SU-DHL-6 (cell line): Measurements from ENCODE around the gene CTSZ.

ENCODE experiments used
- EZH2phosphoT487 ChIP-seq: fragments of 200-600 bp; sonication (generic), shearing (Covaris generic); conservative IDR thresholded peaks from 2 replicates; pipeline ENCODE4 v1.6.1; 2018; ENCODE audit warnings: mild to moderate bottlenecking, antibody characterized with exemption, low read length, moderate library complexity, mixed read lengths
- TF ChIP-seq, protein P1 (sequence below): fragments of 200-600 bp; sonication (generic); IDR thresholded peaks from one replicate; pipeline ENCODE4 v1.5.1; 2017; ENCODE audit warnings: antibody characterized with exemption, mild to moderate bottlenecking, low read length, moderate library complexity; ENCODE audit not compliant: insufficient read depth, poor library complexity, severe bottlenecking

DNA sequence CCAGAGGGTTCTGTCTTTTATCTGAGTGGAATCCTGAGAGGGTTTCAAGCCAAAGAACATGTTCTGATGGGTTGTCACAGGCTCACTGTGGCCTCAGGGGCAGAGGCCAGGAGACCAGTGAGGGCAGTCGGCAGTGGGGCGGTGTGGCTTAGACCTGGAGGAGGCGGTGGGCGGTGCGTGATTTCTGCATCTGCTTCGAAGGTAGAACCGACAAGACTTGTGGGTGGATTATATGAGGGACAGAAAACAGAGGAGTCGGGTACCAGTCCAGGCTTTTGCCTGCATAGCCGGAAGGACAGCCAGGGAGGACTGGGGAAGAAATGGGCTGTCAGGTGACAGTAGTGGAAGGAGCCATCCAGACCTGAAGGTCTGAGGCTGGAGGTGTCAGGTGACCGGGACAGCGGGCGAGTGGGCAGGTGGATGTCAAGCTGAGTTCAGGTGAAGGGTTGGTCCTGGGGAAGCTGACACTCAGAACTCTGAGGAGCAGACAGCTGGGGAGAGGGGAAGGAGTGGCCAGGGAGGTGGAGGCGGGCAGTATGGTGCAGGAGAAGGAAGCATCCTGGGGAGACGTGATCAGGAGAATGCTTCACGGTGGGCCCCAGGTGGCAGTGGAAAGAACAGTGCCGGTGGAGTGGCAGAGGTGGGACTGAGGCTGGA, 3.1 kb downstream of the CTSZ start:
- TF ChIP-seq, protein P1, sequence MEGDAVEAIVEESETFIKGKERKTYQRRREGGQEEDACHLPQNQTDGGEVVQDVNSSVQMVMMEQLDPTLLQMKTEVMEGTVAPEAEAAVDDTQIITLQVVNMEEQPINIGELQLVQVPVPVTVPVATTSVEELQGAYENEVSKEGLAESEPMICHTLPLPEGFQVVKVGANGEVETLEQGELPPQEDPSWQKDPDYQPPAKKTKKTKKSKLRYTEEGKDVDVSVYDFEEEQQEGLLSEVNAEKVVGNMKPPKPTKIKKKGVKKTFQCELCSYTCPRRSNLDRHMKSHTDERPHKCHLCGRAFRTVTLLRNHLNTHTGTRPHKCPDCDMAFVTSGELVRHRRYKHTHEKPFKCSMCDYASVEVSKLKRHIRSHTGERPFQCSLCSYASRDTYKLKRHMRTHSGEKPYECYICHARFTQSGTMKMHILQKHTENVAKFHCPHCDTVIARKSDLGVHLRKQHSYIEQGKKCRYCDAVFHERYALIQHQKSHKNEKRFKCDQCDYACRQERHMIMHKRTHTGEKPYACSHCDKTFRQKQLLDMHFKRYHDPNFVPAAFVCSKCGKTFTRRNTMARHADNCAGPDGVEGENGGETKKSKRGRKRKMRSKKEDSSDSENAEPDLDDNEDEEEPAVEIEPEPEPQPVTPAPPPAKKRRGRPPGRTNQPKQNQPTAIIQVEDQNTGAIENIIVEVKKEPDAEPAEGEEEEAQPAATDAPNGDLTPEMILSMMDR: no peak
- no peak for TF ChIP-seq EZH2phosphoT487
